Neutrophil (primary cell): ENCODE results near the gene MTG2.

Experiments used
- H3K27ac ChIP-seq: fragments of 200-600 bp; sonication (generic); 2 replicates; pipeline ENCODE4 v1.5.1; 2016; ENCODE audit warnings: mild to moderate bottlenecking, moderate library complexity
- H3K27me3 ChIP-seq: fragments of 200-600 bp; sonication (generic); 2 replicates; pipeline ENCODE4 v1.6.0; 2016; ENCODE audit warnings: mild to moderate bottlenecking
- H3K36me3 ChIP-seq: fragments of 200-600 bp; sonication (generic); 2 replicates; pipeline ENCODE4 v1.5.1; 2017
- H3K4me1 ChIP-seq, 2 experiments: fragments of 200-600 bp in 1 of 2; sonication (generic) in 1 of 2; 1 replicate in 1 of 2; 2 replicates in 1 of 2; pipeline versions ENCODE4 v1.5.1 to v1.6.1; 2013 to 2016; ENCODE audit warnings: low read depth in 1 of 2, low read length in 1 of 2, mild to moderate bottlenecking in 1 of 2, moderate library complexity in 1 of 2; ENCODE audit not compliant: control insufficient read depth in 1 of 2, insufficient read depth in 1 of 2
- H3K4me3 ChIP-seq, 2 experiments: fragments of 200-600 bp in 1 of 2; sonication (generic) in 1 of 2; 1 replicate in 1 of 2; 2 replicates in 1 of 2; pipeline ENCODE4 v1.5.1; 2013 to 2016; ENCODE audit warnings: low read depth in 1 of 2, low read length in 1 of 2, mild to moderate bottlenecking in 1 of 2, moderate library complexity in 1 of 2
- H3K9me3 ChIP-seq: fragments of 200-600 bp; sonication (generic); 2 replicates; pipeline ENCODE4 v1.5.1; 2016
- CTCF ChIP-seq: fragments of 200-600 bp; sonication (generic); IDR thresholded peaks from 2 replicates; pipeline ENCODE4 v1.5.1; 2016; ENCODE audit warnings: antibody characterized with exemption

The MTG2 gene

GRCh38 chr20:62158088-62158400, 24.8 kb upstream of the MTG2 start:
- Histone ChIP-seq H3K36me3 (peaks cover 30% of the 10 kb centered on the region), H3K27ac (no peak overlapping the region), H3K4me3 (no peak overlapping the region), H3K4me1 (peaks cover 0 to 8% of the 10 kb centered on the region in 2 experiments), H3K27me3 (no peaks in the 10 kb centered on the region), H3K9me3 (no peaks in the 10 kb centered on the region)
- TF ChIP-seq CTCF, result no peak

- Histone ChIP-seq H3K4me1 (peaks cover 0 to 8% of the 10 kb centered on the region in 2 experiments), H3K4me3 (no peak overlapping the region), H3K27ac (no peak overlapping the region), H3K9me3 (no peaks in the 10 kb centered on the region), H3K27me3 (no peaks in the 10 kb centered on the region), H3K36me3 (peaks cover 35% of the 10 kb centered on the region)
- no peak for TF ChIP-seq CTCF
Measured at GRCh38 chr20:62158541-62158940, 24.3 kb upstream of the MTG2 start.

GRCh38 chr20:62159052-62159451, 23.8 kb upstream of the MTG2 start:
- H3K4me1 ChIP-seq, result peaks cover 0 to 8% of the 10 kb centered on the region in 2 experiments
- H3K4me3 ChIP-seq, result no peak overlapping the region
- no peak overlapping the region for H3K27ac ChIP-seq
- H3K27me3 ChIP-seq, result no peaks in the 10 kb centered on the region
- peaks cover 40% of the 10 kb centered on the region for H3K36me3 ChIP-seq
- no peak for TF ChIP-seq CTCF
- no peaks in the 10 kb centered on the region for H3K9me3 ChIP-seq

- no peaks in the 10 kb centered on the region for H3K27me3 ChIP-seq
- peaks cover 48% of the 10 kb centered on the region for H3K36me3 ChIP-seq
- no peak for TF ChIP-seq CTCF
- H3K4me1 ChIP-seq, result peaks cover 0 to 8% of the 10 kb centered on the region in 2 experiments
- no peak overlapping the region for H3K4me3 ChIP-seq
- no peak overlapping the region for H3K27ac ChIP-seq
- H3K9me3 ChIP-seq, result no peaks in the 10 kb centered on the region
Measured at GRCh38 chr20:62159839-62160238, 23.0 kb upstream of the MTG2 start.

- no peaks in the 10 kb centered on the region for H3K9me3 ChIP-seq
- H3K27ac ChIP-seq, result no peak overlapping the region
- H3K27me3 ChIP-seq, result no peaks in the 10 kb centered on the region
- TF ChIP-seq CTCF, result no peak
- H3K4me3 ChIP-seq, result no peak overlapping the region
- H3K4me1 ChIP-seq, result peaks cover 0 to 8% of the 10 kb centered on the region in 2 experiments
- H3K36me3 ChIP-seq, result peaks cover 52% of the 10 kb centered on the region
Measured at GRCh38 chr20:62160253-62160652, 22.6 kb upstream of the MTG2 start.

GRCh38 chr20:62160876-62161275, 22.0 kb upstream of the MTG2 start:
- no peaks in the 10 kb centered on the region for H3K9me3 ChIP-seq

More at GRCh38 chr20:62160876-62161275, 22.0 kb upstream of the MTG2 start:
- H3K4me3 ChIP-seq, result no peak overlapping the region
- TF ChIP-seq CTCF, result no peak
- peaks cover 0 to 8% of the 10 kb centered on the region in 2 experiments for H3K4me1 ChIP-seq
- peaks cover 58% of the 10 kb centered on the region for H3K36me3 ChIP-seq
- H3K27ac ChIP-seq, result no peak overlapping the region
- no peaks in the 10 kb centered on the region for H3K27me3 ChIP-seq
